Mesendoderm (in vitro differentiated cells): ENCODE results near the gene ATP13A5.

Experiments used
- DNase-seq: peaks from one replicate; pipeline ENCODE4 v3.0.0; 2013
- H2AK5ac ChIP-seq: 2 replicates; pipeline ENCODE4 v1.6.1; 2013; ENCODE audit warnings: low read length, inconsistent platforms
- H2BK120ac ChIP-seq: 2 replicates; pipeline ENCODE4 v1.6.1; 2013; ENCODE audit warnings: low read depth, mild to moderate bottlenecking, low read length, moderate library complexity, mixed read lengths
- H2BK15ac ChIP-seq: replicated peaks from 2 replicates; pipeline ENCODE4 v1.6.1; 2013; ENCODE audit warnings: low read depth, mild to moderate bottlenecking, moderate library complexity
- H2BK5ac ChIP-seq: 2 replicates; pipeline ENCODE4 v1.6.1; 2013; ENCODE audit warnings: low read length, inconsistent platforms
- H3K18ac ChIP-seq: 2 replicates; pipeline ENCODE4 v1.6.1; 2013; ENCODE audit warnings: mild to moderate bottlenecking, low read length, mixed read lengths
- H3K23ac ChIP-seq: one replicate; pipeline ENCODE4 v1.6.1; 2013; ENCODE audit warnings: low read length
- H3K27ac ChIP-seq: 2 replicates; pipeline ENCODE4 v1.5.1; 2013; ENCODE audit warnings: low read depth, mild to moderate bottlenecking, inconsistent platforms, low read length, moderate library complexity
- H3K27me3 ChIP-seq: 2 replicates; pipeline ENCODE4 v1.6.1; 2013; ENCODE audit warnings: low read length, control low read depth, mild to moderate bottlenecking, inconsistent platforms; ENCODE audit not compliant: insufficient read depth, poor library complexity
- H3K36me3 ChIP-seq: 2 replicates; pipeline ENCODE4 v1.6.1; 2013; ENCODE audit warnings: low read length, inconsistent platforms; ENCODE audit not compliant: control insufficient read depth, insufficient read depth
- H3K4ac ChIP-seq: one replicate; pipeline ENCODE4 v1.6.1; 2013; ENCODE audit warnings: low read depth, mild to moderate bottlenecking, low read length, moderate library complexity
- H3K4me1 ChIP-seq: 2 replicates; pipeline ENCODE4 v1.6.1; 2013; ENCODE audit warnings: low read depth, low read length, inconsistent platforms; ENCODE audit not compliant: control insufficient read depth
- H3K4me2 ChIP-seq: 2 replicates; pipeline ENCODE4 v1.6.1; 2013; ENCODE audit warnings: low read length
- H3K4me3 ChIP-seq: 2 replicates; pipeline ENCODE4 v1.5.1; 2013; ENCODE audit warnings: mild to moderate bottlenecking, low read length
- H3K56ac ChIP-seq: one replicate; pipeline ENCODE4 v1.6.1; 2013; ENCODE audit warnings: low read length
- H3K79me1 ChIP-seq: 2 replicates; pipeline ENCODE4 v1.6.1; 2013; ENCODE audit warnings: low read length, inconsistent platforms
- H3K79me2 ChIP-seq: 2 replicates; pipeline ENCODE4 v1.6.1; 2013; ENCODE audit warnings: mild to moderate bottlenecking, low read length; ENCODE audit not compliant: control insufficient read depth, insufficient read depth
- H3K9ac ChIP-seq: 2 replicates; pipeline ENCODE4 v1.6.1; 2013; ENCODE audit warnings: low read length, inconsistent platforms
- H4K5ac ChIP-seq: one replicate; pipeline ENCODE4 v1.6.1; 2013; ENCODE audit warnings: low read length
- H4K8ac ChIP-seq: one replicate; pipeline ENCODE4 v1.6.1; 2013; ENCODE audit warnings: low read depth, mild to moderate bottlenecking, control low read depth, low read length, moderate library complexity
- WGBS: extraction: QIAGEN DNeasy Blood & Tissue Kit; methylation state at CpG from one replicate; pipeline ENCODE4 v1.1.7; 2013; ENCODE audit warnings: low lambda C conversion rate, missing lambda C conversion rate; ENCODE audit not compliant: insufficient coverage; ENCODE audit errors: extremely low coverage; 5-methylcytosine and 5-hydroxymethylcytosine counted together

Gene ATP13A5

GRCh38 chr3:193387596-193387995 is 9.0 kb upstream of the ATP13A5 start:
- WGBS: no CpG with 5 or more reads among the region's 2 CpGs
- no peak overlapping the region for H2BK5ac ChIP-seq
- H3K18ac ChIP-seq: no peak overlapping the region
- no peak overlapping the region for H3K4me3 ChIP-seq
- no peak overlapping the region for H3K23ac ChIP-seq
- no peak overlapping the region for H4K5ac ChIP-seq
- no peak overlapping the region for H3K9ac ChIP-seq
- no peak overlapping the region for H3K4me2 ChIP-seq
- no peaks in the 10 kb centered on the region for H3K79me2 ChIP-seq
- H3K56ac ChIP-seq: no peak overlapping the region
- H2BK15ac ChIP-seq: no peak overlapping the region
- H3K4me1 ChIP-seq: peaks cover 2% of the 10 kb centered on the region
- H3K27me3 ChIP-seq: no peaks in the 10 kb centered on the region
- no peak overlapping the region for H3K27ac ChIP-seq
- DNase-seq: no peak
- no peaks in the 10 kb centered on the region for H3K36me3 ChIP-seq
- no peak overlapping the region for H2AK5ac ChIP-seq
- no peak overlapping the region for H4K8ac ChIP-seq
- H3K4ac ChIP-seq: no peak overlapping the region
- no peak overlapping the region for H2BK120ac ChIP-seq
- H3K79me1 ChIP-seq: no peaks in the 10 kb centered on the region

- no peak overlapping the region for H3K9ac ChIP-seq
- no peak overlapping the region for H3K27ac ChIP-seq
- H2BK5ac ChIP-seq: no peak overlapping the region
- no peak overlapping the region for H2AK5ac ChIP-seq
- no peak overlapping the region for H2BK120ac ChIP-seq
- H3K4me2 ChIP-seq: no peak overlapping the region
- H3K23ac ChIP-seq: no peak overlapping the region
- H3K4me1 ChIP-seq: no peaks in the 10 kb centered on the region
- H4K8ac ChIP-seq: no peak overlapping the region
- no peak overlapping the region for H2BK15ac ChIP-seq
- H3K4ac ChIP-seq: no peak overlapping the region
- no peak overlapping the region for H4K5ac ChIP-seq
- WGBS: no CpG with 5 or more reads among the region's 2 CpGs
- no peak overlapping the region for H3K4me3 ChIP-seq
- no peaks in the 10 kb centered on the region for H3K79me1 ChIP-seq
- H3K36me3 ChIP-seq: no peaks in the 10 kb centered on the region
- no peak overlapping the region for H3K56ac ChIP-seq
- no peaks in the 10 kb centered on the region for H3K27me3 ChIP-seq
- H3K18ac ChIP-seq: no peak overlapping the region
- H3K79me2 ChIP-seq: no peaks in the 10 kb centered on the region
- no peak for DNase-seq
Measured at GRCh38 chr3:193377591-193377990, 962 bp downstream of the ATP13A5 start.

- Histone ChIP-seq H3K36me3 (no peaks in the 10 kb centered on the region), H3K79me2 (no peaks in the 10 kb centered on the region), H2BK120ac (no peak overlapping the region), H3K79me1 (no peaks in the 10 kb centered on the region), H3K9ac (no peak overlapping the region), H3K23ac (no peak overlapping the region), H2BK5ac (no peak overlapping the region), H4K5ac (no peak overlapping the region), H3K18ac (no peak overlapping the region), H2BK15ac (no peak overlapping the region), H3K4me3 (no peak overlapping the region), H3K27me3 (no peaks in the 10 kb centered on the region), H3K4ac (no peak overlapping the region), H3K27ac (no peak overlapping the region), H2AK5ac (no peak overlapping the region), H3K56ac (no peak overlapping the region), H3K4me1 (no peaks in the 10 kb centered on the region), H3K4me2 (no peak overlapping the region), H4K8ac (no peak overlapping the region)
- no peak for DNase-seq
- WGBS: no CpG with 5 or more reads among the region's 8 CpGs
Measured at GRCh38 chr3:193375614-193376013, 2.9 kb downstream of the ATP13A5 start.

GRCh38 chr3:193372783-193373182 is 5.8 kb downstream of the ATP13A5 start:
- Histone ChIP-seq H3K23ac (no peak overlapping the region), H3K36me3 (no peaks in the 10 kb centered on the region), H4K8ac (no peak overlapping the region), H2BK5ac (no peak overlapping the region), H2AK5ac (no peak overlapping the region), H3K27ac (no peak overlapping the region), H3K4me1 (no peaks in the 10 kb centered on the region), H3K79me2 (no peaks in the 10 kb centered on the region), H3K4ac (no peak overlapping the region), H3K4me2 (no peak overlapping the region), H2BK120ac (no peak overlapping the region), H3K27me3 (no peaks in the 10 kb centered on the region), H2BK15ac (no peak overlapping the region), H3K56ac (no peak overlapping the region), H4K5ac (no peak overlapping the region), H3K18ac (no peak overlapping the region), H3K79me1 (no peaks in the 10 kb centered on the region), H3K9ac (no peak overlapping the region), H3K4me3 (no peak overlapping the region)
- no peak for DNase-seq

GRCh38 chr3:193367868-193368267 is 10.7 kb downstream of the ATP13A5 start:
- H2AK5ac ChIP-seq: no peak overlapping the region
- no peak overlapping the region for H2BK120ac ChIP-seq
- H3K4me3 ChIP-seq: no peak overlapping the region
- no peak overlapping the region for H2BK5ac ChIP-seq
- no peaks in the 10 kb centered on the region for H3K27me3 ChIP-seq
- H3K4me1 ChIP-seq: no peaks in the 10 kb centered on the region
- H3K9ac ChIP-seq: no peak overlapping the region
- H3K18ac ChIP-seq: no peak overlapping the region
- H3K36me3 ChIP-seq: no peaks in the 10 kb centered on the region
- no peak overlapping the region for H3K56ac ChIP-seq
- no peaks in the 10 kb centered on the region for H3K79me2 ChIP-seq
- no peak overlapping the region for H3K4ac ChIP-seq
- no peak overlapping the region for H2BK15ac ChIP-seq
- no peak for DNase-seq
- H4K8ac ChIP-seq: no peak overlapping the region
- H3K27ac ChIP-seq: no peak overlapping the region
- H3K79me1 ChIP-seq: no peaks in the 10 kb centered on the region
- no peak overlapping the region for H4K5ac ChIP-seq
- no peak overlapping the region for H3K4me2 ChIP-seq
- WGBS: no CpG with 5 or more reads among the region's 1 CpG
- no peak overlapping the region for H3K23ac ChIP-seq

GRCh38 chr3:193357291-193357690 is 21.3 kb downstream of the ATP13A5 start:
- Histone ChIP-seq H2BK120ac (no peak overlapping the region), H3K9ac (no peak overlapping the region)

More at GRCh38 chr3:193357291-193357690, 21.3 kb downstream of the ATP13A5 start:
- Histone ChIP-seq H3K36me3 (no peaks in the 10 kb centered on the region), H3K23ac (no peak overlapping the region), H3K4me2 (no peak overlapping the region), H3K79me1 (no peaks in the 10 kb centered on the region), H4K8ac (no peak overlapping the region), H3K4me3 (no peak overlapping the region), H3K27me3 (no peaks in the 10 kb centered on the region), H3K18ac (no peak overlapping the region), H2AK5ac (no peak overlapping the region), H4K5ac (no peak overlapping the region), H2BK5ac (no peak overlapping the region), H3K27ac (no peak overlapping the region), H3K56ac (no peak overlapping the region), H2BK15ac (no peak overlapping the region), H3K4ac (no peak overlapping the region), H3K4me1 (peaks cover 3% of the 10 kb centered on the region), H3K79me2 (no peaks in the 10 kb centered on the region)
- no peak for DNase-seq
- no CpG with 5 or more reads among the region's 3 CpGs for WGBS
